ENCODE measurements around the gene DSTN. TPM values are rescaled to one million over a fixed set of nuclear protein-coding genes. Genes with fewer than 3 reads are reported as not detected.
A peak's percentile ranks its signal among the peaks of the same experiment; 100 is the strongest.

Gene DSTN
- total RNA-seq, 1 donor = 348 TPM

GRCh38 chr20:17558154-17558940 is 11.5 kb upstream of the DSTN start:
- no peak for TF ChIP-seq CTCF (IDR thresholded peaks at IDR 0.05; ENCODE audit: insufficient read depth, low read length)
- peak overlapping the region; percentile 25 for H3K4me3 ChIP-seq (ENCODE audit: low read depth, low read length)
- DNase-seq (ENCODE audit: low read depth) = peak; percentile 93

- no peak for TF ChIP-seq CTCF (IDR thresholded peaks at IDR 0.05; ENCODE audit: insufficient read depth, low read length)
- DNase-seq (ENCODE audit: low read depth) = no peak
- H3K4me3 ChIP-seq (ENCODE audit: low read depth, low read length) = no peak overlapping the region
Measured at GRCh38 chr20:17558941-17559304, 11.0 kb upstream of the DSTN start.

- no peak overlapping the region for H3K4me3 ChIP-seq (ENCODE audit: low read depth, low read length)
- DNase-seq (ENCODE audit: low read depth) = no peak
- TF ChIP-seq CTCF (IDR thresholded peaks at IDR 0.05; ENCODE audit: insufficient read depth, low read length) = no peak
Measured at GRCh38 chr20:17559338-17559737, 10.5 kb upstream of the DSTN start.

- H3K4me3 ChIP-seq (ENCODE audit: low read depth, low read length) = no peak overlapping the region
- DNase-seq (ENCODE audit: low read depth) = no peak
- no peak for TF ChIP-seq CTCF (IDR thresholded peaks at IDR 0.05; ENCODE audit: insufficient read depth, low read length)
Measured at GRCh38 chr20:17560344-17561074, 9.4 kb upstream of the DSTN start.

GRCh38 chr20:17562804-17563305 is 7.0 kb upstream of the DSTN start:
- H3K4me3 ChIP-seq (ENCODE audit: low read depth, low read length) = no peak overlapping the region
- TF ChIP-seq CTCF (IDR thresholded peaks at IDR 0.05; ENCODE audit: insufficient read depth, low read length) = no peak
- DNase-seq (ENCODE audit: low read depth) = peak; percentile 69

GRCh38 chr20:17565169-17565845 is 4.6 kb upstream of the DSTN start:
- TF ChIP-seq CTCF (IDR thresholded peaks at IDR 0.05; ENCODE audit: insufficient read depth, low read length) = no peak
- DNase-seq (ENCODE audit: low read depth) = no peak
- H3K4me3 ChIP-seq (ENCODE audit: low read depth, low read length) = no peak overlapping the region

Measured in fibroblast of the aortic adventitia (primary cell).